DMS153 (cell line): ENCODE results near the gene TULP4.

Experiments used
- DNase-seq: peaks from one replicate; lab custom pipeline; 2025; lab: John Stamatoyannopoulos, UW

Gene TULP4

DNA sequence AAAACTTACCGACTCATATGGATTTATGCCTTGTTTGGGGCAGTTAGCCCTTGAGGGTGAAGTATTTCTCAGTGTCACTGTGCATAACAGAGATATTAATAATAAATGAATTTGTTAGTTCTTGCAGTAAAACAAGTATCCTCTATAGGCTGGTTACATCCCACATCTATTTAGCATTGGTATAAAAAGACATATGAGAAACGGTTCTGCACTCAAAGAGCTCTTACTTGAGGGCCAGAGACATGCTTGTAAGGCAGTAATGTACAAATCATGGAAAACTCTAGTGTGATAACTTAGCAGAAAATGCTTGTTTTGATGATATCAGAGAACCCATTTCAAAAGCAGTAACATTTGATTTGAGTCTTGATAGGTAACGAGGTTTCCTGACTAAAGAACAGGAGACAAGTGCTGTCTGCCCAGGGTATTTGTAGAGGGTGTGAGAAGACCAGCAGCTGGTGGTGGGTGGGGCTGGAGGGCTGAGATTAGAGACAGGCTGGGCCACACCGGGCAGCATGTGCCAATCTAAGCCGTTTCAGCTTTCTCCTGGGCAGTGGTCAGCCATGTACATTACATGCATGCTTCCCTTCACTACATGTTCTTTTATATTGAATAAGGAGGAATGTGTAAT lies 46.3 kb downstream of the TULP4 start:
- no peak for DNase-seq

- no peak for DNase-seq
Measured at GRCh38 chr6:158361068-158361467, 48.8 kb downstream of the TULP4 start.

GRCh38 chr6:158361961-158362669 lies 49.9 kb downstream of the TULP4 start:
- DNase-seq, result no peak

DNA sequence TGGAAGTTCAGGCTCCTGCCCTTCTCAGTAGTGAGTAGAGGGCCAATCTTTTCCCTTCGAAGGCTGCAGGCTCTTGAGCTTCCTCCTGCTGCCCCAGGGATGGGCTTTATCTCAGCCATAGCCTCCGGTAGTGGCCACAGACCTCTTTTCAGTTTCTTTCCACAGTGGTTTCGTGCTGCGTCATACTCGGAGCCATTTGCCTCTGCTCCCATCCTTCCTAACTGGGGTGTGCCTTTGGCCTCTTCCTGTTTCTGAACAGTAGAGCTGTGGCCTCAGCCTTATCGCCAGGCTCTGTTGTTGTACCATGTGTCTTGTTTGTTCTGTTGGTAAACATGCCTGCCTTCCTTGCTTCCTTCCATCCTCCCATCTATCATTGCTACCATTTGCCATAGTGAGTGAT lies 54.1 kb downstream of the TULP4 start:
- DNase-seq, result no peak

DNA sequence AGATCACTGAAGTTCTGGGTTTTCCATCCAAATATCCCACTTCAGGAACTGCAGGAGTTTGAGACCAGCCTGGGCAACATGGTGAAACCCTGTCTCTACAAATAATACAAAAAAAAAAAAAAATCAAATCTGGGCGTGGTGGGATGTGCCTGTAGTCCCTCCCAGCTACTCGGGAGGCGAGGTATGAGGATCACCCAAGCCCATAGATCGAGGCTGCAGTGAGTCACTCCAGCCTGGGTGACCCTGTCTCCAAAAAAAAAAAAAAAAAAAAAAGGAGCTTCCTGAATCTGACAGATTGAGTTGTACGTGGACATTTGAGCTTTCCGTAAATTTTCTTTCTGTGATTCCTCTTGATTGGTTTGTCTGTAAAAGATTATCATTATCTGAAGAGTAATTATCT lies 55.6 kb downstream of the TULP4 start:
- no peak for DNase-seq

- DNase-seq, result no peak
Measured at GRCh38 chr6:158369241-158369640, 57.0 kb downstream of the TULP4 start.

DNA sequence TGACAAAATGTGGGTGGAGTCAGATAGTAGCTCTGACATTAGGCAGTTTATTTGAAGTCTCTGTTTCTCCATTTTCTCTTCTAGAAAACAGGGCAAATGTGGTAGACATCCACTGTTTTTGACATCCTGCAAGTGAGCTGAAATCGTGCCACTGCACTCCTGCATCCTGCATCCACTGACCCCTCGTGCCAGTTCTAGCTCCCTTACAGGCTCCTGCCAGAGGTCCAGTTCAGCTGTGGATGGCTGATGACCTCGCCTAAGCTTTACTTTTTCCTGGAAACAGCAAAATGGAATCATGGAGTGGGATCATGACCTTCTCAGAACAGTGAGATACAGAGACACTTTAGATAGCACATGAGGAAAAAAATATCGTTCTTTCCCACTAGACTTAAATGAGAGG lies 58.5 kb downstream of the TULP4 start:
- no peak for DNase-seq

DNA sequence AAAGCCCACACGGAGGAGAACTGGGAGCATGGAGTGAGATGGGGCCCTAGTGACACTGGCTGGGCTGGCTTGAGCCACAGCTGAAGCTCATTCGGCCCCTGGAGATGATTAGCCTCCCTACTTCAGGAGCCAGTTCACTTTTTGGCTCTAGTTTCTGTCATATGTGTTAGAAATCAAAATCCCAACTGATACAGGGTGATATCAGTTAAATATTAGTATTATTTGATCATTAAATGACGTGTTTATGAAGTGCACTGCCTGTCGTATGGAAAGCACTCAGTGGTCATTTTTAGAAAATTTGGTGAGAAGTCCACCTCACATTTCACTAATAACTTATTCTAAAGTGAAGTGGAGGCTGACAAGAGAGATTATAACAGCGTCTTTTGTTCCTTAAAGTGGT lies 59.0 kb downstream of the TULP4 start:
- DNase-seq, result no peak

GRCh38 chr6:158372574-158372973 lies 60.3 kb downstream of the TULP4 start:
- DNase-seq, result no peak

GRCh38 chr6:158373214-158373613 lies 60.9 kb downstream of the TULP4 start:
- DNase-seq, result no peak

DNA sequence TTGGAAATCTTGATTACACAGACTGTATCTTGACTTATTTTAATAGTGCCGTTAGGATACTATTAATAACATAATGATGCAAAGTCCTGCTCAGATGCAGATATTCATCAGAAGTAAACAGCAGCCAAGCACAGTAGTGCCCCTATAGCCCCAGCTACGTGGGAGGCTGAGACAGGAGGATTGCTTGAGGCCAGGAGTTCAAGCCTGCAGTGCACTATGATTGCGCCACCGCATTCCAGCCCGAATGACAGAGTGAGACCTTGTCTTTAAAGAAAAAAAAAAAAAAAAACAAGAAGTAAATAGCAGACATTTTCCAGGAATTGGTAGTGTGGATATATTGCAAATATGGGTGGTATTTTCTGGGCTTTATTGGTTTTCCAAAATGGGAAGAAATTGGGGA lies 61.8 kb downstream of the TULP4 start:
- DNase-seq, result no peak

DNA sequence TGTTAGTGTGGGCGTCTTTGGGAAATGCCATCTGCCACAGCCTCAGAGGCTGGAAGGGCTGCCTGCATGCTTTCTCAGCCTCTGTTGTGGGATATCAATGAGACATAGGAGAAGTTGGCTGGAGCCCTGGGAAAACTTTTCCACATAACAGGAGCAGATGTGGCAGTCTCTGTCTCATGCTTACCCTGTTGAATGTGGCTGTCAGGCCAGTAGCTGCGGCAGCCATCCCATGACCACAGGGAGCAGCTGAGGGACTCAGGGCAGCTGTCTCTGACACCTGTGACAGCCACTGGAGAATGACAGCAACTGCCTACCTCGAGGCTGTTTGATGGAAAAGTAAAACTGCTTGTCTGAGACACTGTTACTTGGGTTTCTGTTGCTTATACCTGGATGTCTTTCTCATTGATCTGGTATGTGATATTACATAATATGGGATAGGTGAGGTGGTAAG lies 64.4 kb downstream of the TULP4 start:
- no peak for DNase-seq

DNA sequence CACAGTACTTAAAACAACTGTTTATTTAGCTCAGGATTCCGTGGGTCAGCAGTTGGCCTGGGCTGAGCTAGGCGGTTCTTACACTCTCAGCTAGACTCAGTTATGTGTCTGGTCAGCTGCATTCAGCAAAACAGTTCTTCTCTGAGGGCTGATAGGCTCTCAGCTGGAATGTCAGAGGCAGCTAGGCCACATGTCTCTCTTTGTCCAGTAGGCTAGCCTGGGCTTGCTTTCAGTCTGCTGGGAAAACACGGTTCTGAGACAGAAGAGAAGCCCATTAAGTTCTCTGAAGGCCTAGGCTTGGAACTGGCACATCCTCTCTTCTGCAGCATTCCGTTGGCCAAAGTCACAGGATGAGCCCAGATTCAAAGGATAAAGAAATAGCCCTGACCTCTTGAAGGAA lies 65.6 kb downstream of the TULP4 start:
- peak; percentile 35 for DNase-seq

- DNase-seq, result no peak
Measured at GRCh38 chr6:158379336-158379735, 67.1 kb downstream of the TULP4 start.

DNA sequence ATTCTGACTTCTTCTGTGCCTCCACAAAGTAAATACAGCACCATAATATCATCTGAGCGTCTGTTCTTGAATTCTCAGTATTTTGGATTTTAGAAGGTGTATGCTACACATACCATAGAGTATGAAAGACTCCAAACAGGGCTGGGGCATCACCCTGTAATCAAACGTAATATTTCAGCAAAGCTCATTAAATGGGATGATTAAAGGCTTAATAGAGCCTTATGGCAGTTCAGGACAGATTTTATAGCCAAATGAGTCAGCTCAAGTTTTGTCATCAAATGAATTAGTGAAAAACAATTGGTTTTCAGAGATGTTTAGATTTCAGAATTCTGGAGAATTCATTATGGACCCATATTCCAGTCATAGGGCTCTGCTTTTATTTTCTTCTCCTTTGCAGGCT lies 68.9 kb downstream of the TULP4 start:
- DNase-seq, result no peak

DNA sequence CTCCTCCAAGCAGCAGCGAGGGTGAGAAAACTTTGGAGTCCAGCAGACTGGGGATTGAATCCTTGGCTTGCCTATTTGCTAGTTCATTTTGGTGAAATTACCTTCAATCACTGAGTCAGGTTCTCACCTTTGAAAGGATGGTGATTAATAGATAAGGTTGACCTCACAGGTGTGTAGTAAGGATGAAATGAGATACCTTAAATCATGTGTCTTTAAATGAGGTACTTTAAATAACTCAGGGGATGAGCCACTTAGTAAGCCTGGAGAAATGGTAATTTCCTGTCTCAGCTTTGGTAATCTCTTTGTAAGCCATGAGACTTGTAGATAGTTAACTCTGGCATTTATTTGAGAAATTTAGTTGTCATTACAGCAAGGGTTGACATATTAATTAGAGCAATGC lies 70.2 kb downstream of the TULP4 start:
- no peak for DNase-seq

DNA sequence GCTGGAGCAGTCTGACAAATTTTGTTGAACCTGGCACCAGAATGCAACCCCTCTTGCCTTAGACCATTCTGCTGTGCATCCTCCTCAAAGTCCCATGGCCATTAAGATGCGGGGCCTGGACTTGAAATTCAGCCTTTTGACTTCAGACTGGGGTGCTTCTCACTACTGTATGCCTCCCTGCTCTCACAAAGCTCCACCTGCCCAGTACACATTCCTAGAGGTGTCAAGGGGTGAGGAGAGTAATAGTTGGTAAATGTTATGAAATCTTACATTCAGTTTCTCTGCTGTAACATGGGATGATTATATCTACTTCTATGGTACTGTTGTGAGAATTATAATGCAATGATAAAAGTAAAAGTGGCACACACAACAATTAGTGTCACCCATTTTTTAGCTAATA lies 70.8 kb downstream of the TULP4 start:
- DNase-seq, result no peak

DNA sequence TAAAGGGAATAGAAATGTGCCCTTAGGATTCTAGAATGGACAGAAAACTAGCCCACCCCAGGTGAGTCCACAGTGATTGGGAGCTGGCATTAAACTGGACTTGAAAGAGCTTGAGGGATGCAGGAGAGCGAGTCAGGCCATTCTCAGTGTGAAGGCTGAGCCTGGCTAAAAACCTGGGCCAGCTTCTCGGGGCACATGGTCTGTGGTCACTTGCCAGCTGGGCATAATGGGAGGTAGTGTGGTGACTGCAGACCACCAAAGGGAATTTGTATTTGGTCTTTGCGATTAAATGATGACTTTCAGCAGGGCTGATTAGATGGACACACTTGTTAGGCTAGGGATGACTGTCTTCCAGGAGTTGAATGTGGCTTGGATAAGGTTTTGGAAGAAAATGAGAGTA lies 71.3 kb downstream of the TULP4 start:
- no peak for DNase-seq

GRCh38 chr6:158384671-158385110 lies 72.4 kb downstream of the TULP4 start:
- DNase-seq, result no peak

DNA sequence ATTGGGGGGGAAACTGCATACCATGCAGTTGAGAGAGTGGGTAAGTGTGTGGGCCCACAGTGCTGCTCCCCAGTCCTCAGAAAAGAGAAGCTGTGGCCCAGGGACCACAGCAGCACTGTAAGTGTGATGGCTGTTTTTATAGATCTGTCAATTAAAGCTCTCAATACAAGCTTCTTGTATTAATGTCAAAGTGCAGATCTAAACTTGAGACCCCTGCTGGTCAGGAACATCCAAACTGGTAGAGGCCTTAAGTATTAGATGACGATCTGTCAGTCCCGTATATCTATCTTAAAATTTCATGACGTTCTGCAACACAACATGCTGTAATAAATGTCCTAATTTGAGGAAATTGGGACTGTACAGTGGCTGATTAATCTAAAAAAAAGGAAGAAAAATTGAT lies 74.8 kb downstream of the TULP4 start:
- DNase-seq, result no peak

- DNase-seq, result no peak
Measured at GRCh38 chr6:158387578-158387977, 75.3 kb downstream of the TULP4 start.

DNA sequence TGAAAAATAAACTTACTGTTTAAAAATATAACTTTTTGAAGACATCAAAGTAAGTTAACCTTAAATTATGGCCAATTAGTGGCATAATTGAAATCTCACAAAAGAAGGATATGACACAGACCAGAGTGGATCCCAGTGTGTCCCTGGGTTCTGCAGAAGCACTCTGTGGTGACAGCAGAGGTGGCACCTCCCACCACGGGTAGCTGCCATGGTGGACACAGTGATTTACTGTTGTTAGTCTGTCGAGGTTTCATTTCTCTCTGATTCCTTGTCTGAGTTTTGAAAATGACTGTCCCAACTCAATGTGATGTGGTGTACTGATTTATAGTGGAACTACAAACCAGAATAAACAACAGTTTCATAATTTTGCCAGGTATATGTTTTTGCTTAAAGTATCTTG lies 76.5 kb downstream of the TULP4 start:
- no peak for DNase-seq

DNA sequence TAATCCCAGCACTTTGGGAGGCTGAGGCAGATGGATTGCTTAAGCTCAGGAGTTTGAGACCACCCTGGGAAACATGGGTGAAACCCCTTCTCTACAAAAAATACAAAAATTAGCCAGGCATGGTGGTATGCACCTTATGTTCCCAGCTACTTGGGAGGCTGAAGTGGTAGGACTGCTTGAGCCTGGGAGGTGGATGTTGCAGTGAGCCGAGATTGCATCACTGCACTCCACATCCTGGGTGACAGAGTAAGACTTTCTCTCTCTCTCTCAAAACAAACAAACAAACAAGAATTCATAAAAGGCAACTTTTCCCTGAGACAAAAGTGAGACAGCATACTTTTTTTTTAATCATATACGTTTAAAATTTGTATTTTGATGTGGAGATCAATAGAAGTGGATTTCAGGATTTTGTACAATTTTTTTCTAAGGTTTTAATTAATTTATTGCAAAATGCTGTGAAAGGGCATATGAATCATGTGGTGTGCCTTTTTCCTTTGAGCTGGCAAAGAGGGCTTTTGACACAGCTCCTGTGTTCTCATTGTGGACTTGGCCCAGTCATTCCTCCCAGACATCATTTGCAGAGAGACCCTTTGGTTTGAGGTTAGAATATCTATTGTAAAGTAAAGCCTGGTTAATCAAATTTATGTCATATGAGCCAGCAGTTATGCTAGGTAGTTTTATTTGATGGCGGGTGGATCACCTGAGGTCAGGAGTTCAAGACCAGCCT lies 77.1 kb downstream of the TULP4 start:
- DNase-seq, result no peak
